Testis (tissue), 2 donors: ENCODE data around the gene MTG2.

Experiments used
- POLR2A ChIP-seq: fragments of 450-650 bp; IDR thresholded peaks from one replicate; pipeline ENCODE4 v1.6.1; 2017; ENCODE audit warnings: antibody characterized with exemption, mild to moderate bottlenecking, moderate library complexity
- TF ChIP-seq, protein P1 (sequence below), 3 experiments: fragments of 450-650 bp in 2 of 3; fragments of 200-600 bp in 1 of 3; sonication (generic) in 1 of 3; IDR thresholded peaks; one replicate each; pipeline ENCODE4 v1.5.1; 2016 to 2019; ENCODE audit warnings: antibody characterized with exemption in 3 of 3, mild to moderate bottlenecking in 2 of 3, moderate library complexity in 1 of 3

DNA sequence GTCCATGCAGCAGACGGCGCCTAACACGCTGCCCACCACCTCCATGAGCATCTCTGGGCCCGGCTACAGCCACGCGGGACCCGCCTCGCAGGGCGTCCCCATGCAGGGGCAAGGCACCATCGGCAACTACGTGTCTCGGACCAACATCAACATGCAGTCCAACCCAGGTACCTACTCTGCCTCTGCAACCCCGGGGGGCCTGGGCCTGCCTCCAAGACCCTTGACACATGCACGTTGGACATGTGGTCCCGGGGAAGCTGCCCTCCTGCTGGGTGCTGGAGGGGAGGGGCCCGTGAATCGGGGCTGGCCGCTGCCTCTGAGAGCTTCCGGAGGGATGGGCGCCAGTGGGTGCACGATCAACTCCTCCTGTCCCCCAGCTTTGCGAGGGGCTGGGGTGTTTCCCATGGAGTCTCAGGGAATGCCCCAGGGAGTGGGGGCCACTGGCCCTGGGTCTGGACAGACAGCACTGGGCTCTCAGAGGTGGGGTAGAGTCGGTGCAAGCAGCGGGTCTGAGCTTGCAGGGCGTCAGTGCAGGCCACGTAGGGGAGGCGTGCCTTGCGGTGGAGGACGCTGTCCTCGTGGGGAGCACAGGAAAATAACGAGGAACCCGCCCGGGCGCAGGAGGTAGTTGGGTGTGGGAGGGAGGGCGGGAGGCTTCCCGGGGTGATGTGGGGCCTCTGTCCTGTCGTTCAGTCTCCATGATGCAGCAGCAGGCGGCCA lies 19.9 kb upstream of the MTG2 start:
- TF ChIP-seq, protein P1, sequence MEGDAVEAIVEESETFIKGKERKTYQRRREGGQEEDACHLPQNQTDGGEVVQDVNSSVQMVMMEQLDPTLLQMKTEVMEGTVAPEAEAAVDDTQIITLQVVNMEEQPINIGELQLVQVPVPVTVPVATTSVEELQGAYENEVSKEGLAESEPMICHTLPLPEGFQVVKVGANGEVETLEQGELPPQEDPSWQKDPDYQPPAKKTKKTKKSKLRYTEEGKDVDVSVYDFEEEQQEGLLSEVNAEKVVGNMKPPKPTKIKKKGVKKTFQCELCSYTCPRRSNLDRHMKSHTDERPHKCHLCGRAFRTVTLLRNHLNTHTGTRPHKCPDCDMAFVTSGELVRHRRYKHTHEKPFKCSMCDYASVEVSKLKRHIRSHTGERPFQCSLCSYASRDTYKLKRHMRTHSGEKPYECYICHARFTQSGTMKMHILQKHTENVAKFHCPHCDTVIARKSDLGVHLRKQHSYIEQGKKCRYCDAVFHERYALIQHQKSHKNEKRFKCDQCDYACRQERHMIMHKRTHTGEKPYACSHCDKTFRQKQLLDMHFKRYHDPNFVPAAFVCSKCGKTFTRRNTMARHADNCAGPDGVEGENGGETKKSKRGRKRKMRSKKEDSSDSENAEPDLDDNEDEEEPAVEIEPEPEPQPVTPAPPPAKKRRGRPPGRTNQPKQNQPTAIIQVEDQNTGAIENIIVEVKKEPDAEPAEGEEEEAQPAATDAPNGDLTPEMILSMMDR (IDR thresholded peaks at IDR 0.05) = no peak
- no peak for TF ChIP-seq POLR2A
